HCT116 (cell line): ENCODE measurements around the gene NCOA1. TPM values are rescaled to one million over a fixed set of nuclear protein-coding genes. Genes with fewer than 3 reads are reported as not detected.

Experiments used
- ATAC-seq: fragments of 200-7000 bp; cut with Tn5 transposase; 2 replicates; pipeline ENCODE4 v1.9.1; 2020; ENCODE audit warnings: mild to moderate bottlenecking, moderate library complexity
- BruUV-seq: library from RNA; stranded (reverse); fragments of 400-500 nt; replicated peaks from 2 replicates; lab custom pipeline; 2021; lab: Mats Ljungman, UMichigan
- CTCF ChIA-PET: fragments of 300-600 bp; sonication (Branson Sonifier 250); formaldehyde crosslinking; loops from one replicate; lab custom pipeline; 2021; ENCODE audit warnings: antibody characterized with exemption; lab: Charles Lee
- POLR2A ChIA-PET: fragments of 300-600, 350-600 bp; sonication (Branson Sonifier 250); formaldehyde crosslinking; loops from one replicate; lab custom pipeline; 2021; ENCODE audit warnings: antibody characterized with exemption; lab: Charles Lee
- RAD21 ChIA-PET, 2 experiments: fragments of 300-600 bp; sonication (Branson Sonifier 250); formaldehyde crosslinking; loops; one replicate each; lab custom pipeline; 2023; ENCODE audit warnings: low total read pairs in 2 of 2; ENCODE audit not compliant: uncharacterized antibody in 2 of 2, unreplicated experiment in 2 of 2, low non-redundant PET in 1 of 2; lab: Charles Lee
- DNase-seq: peaks from one replicate; pipeline ENCODE4 v3.0.0-alpha.2; 2010; ENCODE audit warnings: low read depth, low spot score
- H2AFZ ChIP-seq: fragments of 200-600 bp; shearing (Covaris generic), sonication (generic); 2 replicates; pipeline ENCODE4 v1.6.1; 2017; ENCODE audit warnings: low read depth, mixed run types, mixed read lengths, antibody characterized with exemption, low read length; ENCODE audit not compliant: poor library complexity, severe bottlenecking
- H3K27ac ChIP-seq: 2 replicates; pipeline ENCODE4 v1.5.1; 2012; ENCODE audit warnings: low read depth, low read length
- H3K27me3 ChIP-seq: fragments of 200-600 bp; sonication (generic); 2 replicates; pipeline ENCODE4 v1.6.1; 2016; ENCODE audit warnings: mixed run types, low read length, mixed read lengths; ENCODE audit not compliant: insufficient read depth
- H3K36me3 ChIP-seq, 2 experiments: fragments of 200-500 bp in 1 of 2; fragments of 200-600 bp in 1 of 2; sonication (Bioruptor generic) in 1 of 2; sonication (generic) in 1 of 2; 2 replicates each; pipeline versions ENCODE4 v1.5.1 to v1.6.1; 2014 to 2016; ENCODE audit warnings: low read length in 2 of 2, inconsistent platforms in 1 of 2, mixed read lengths in 1 of 2, mixed run types in 1 of 2; ENCODE audit not compliant: insufficient read depth in 2 of 2, control insufficient read depth in 1 of 2
- H3K4me1 ChIP-seq, 2 experiments: fragments of 200-600 bp in 1 of 2; sonication (generic) in 1 of 2; 2 replicates each; pipeline versions ENCODE4 v1.5.1 to v1.6.1; 2012 to 2017; ENCODE audit warnings: low read length in 2 of 2, inconsistent platforms in 1 of 2, mild to moderate bottlenecking in 1 of 2, mixed read lengths in 1 of 2, mixed run types in 1 of 2, moderate library complexity in 1 of 2; ENCODE audit not compliant: insufficient read depth in 2 of 2, control insufficient read depth in 1 of 2
- H3K4me2 ChIP-seq: fragments of 200-600 bp; sonication (generic); 2 replicates; pipeline ENCODE4 v1.6.1; 2017; ENCODE audit warnings: mixed run types, low read length, mixed read lengths
- H3K4me3 ChIP-seq, 2 experiments: fragments of 200-600 bp in 1 of 2; sonication (generic) in 1 of 2; replicated peaks in 1 of 2; 2 replicates each; pipeline ENCODE4 v1.5.1; 2011 to 2016; ENCODE audit warnings: low read length in 2 of 2, control low read depth in 1 of 2, low read depth in 1 of 2, mild to moderate bottlenecking in 1 of 2, mixed read lengths in 1 of 2, mixed run types in 1 of 2
- H3K79me2 ChIP-seq: fragments of 200-600 bp; sonication (generic); 2 replicates; pipeline ENCODE4 v1.6.1; 2017; ENCODE audit warnings: mild to moderate bottlenecking, mixed run types, low read length, moderate library complexity, mixed read lengths; ENCODE audit not compliant: insufficient read depth
- H3K9ac ChIP-seq: fragments of 200-600 bp; sonication (generic); 2 replicates; pipeline ENCODE4 v1.6.1; 2016; ENCODE audit warnings: low read length, mixed read lengths
- H3K9me2 ChIP-seq: fragments of 200-600 bp; sonication (generic), shearing (Covaris generic); 2 replicates; pipeline ENCODE4 v1.6.1; 2017; ENCODE audit warnings: mixed run types, mild to moderate bottlenecking, moderate library complexity; ENCODE audit not compliant: insufficient read depth
- H3K9me3 ChIP-seq, 2 experiments: fragments of 200-500 bp in 1 of 2; fragments of 200-600 bp in 1 of 2; sonication (Bioruptor generic) in 1 of 2; sonication (generic) in 1 of 2; 2 replicates each; pipeline ENCODE4 v1.6.1; 2014 to 2017; ENCODE audit warnings: low read length in 2 of 2, mixed read lengths in 2 of 2, inconsistent platforms in 1 of 2, low read depth in 1 of 2, mild to moderate bottlenecking in 1 of 2, mixed run types in 1 of 2, moderate library complexity in 1 of 2; ENCODE audit not compliant: control insufficient read depth in 1 of 2, insufficient read depth in 1 of 2
- H4K20me1 ChIP-seq: fragments of 200-600 bp; sonication (generic), shearing (Covaris generic); 2 replicates; pipeline ENCODE4 v1.6.1; 2017; ENCODE audit warnings: mixed run types, mild to moderate bottlenecking, moderate library complexity; ENCODE audit not compliant: insufficient read depth
- CBX3 ChIP-seq: IDR thresholded peaks from 2 replicates; pipeline ENCODE4 v1.6.1; 2012; ENCODE audit warnings: low read depth
- CEBPB ChIP-seq: IDR thresholded peaks from 2 replicates; pipeline ENCODE4 v1.6.1; 2012; ENCODE audit warnings: low read depth
- CTCF ChIP-seq, 3 experiments: fragments of 200-600 bp in 1 of 3; sonication (generic) in 1 of 3; IDR thresholded peaks in 2 of 3; conservative IDR thresholded peaks in 1 of 3; 2 replicates each; pipeline ENCODE4 v1.5.1; 2012 to 2017; ENCODE audit warnings: low read depth in 2 of 3, low read length in 2 of 3, antibody characterized with exemption in 1 of 3, borderline replicate concordance in 1 of 3, control low read depth in 1 of 3, mild to moderate bottlenecking in 1 of 3, mixed read lengths in 1 of 3, mixed run types in 1 of 3, moderate library complexity in 1 of 3; ENCODE audit not compliant: insufficient read depth in 1 of 3
- EGR1 ChIP-seq: IDR thresholded peaks from 2 replicates; pipeline ENCODE4 v1.6.1; 2012; ENCODE audit warnings: low read depth
- ELF1 ChIP-seq: IDR thresholded peaks from 2 replicates; pipeline ENCODE4 v1.6.1; 2012; ENCODE audit warnings: low read depth, borderline replicate concordance
- EZH2 ChIP-seq: fragments of 200-600 bp; sonication (generic); IDR thresholded peaks from 2 replicates; pipeline ENCODE4 v1.6.1; 2017; ENCODE audit warnings: antibody characterized with exemption, mixed run types
- EZH2phosphoT487 ChIP-seq: fragments of 200-600 bp; IDR thresholded peaks from 2 replicates; pipeline ENCODE4 v1.6.1; 2018; ENCODE audit warnings: antibody characterized with exemption, borderline replicate concordance
- FOSL1 ChIP-seq: IDR thresholded peaks from 2 replicates; pipeline ENCODE4 v1.6.1; 2012; ENCODE audit warnings: low read depth
- JUND ChIP-seq: IDR thresholded peaks from 2 replicates; pipeline ENCODE4 v1.6.1; 2012
- MAX ChIP-seq: IDR thresholded peaks from 2 replicates; pipeline ENCODE4 v1.6.1; 2012
- POLR2A ChIP-seq: IDR thresholded peaks from 2 replicates; pipeline ENCODE4 v1.7.0; 2011; ENCODE audit warnings: borderline replicate concordance; ENCODE audit not compliant: insufficient read depth, insufficient read length; ENCODE audit errors: extremely low read depth
- RAD21 ChIP-seq: IDR thresholded peaks from 2 replicates; pipeline ENCODE4 v1.6.1; 2012; ENCODE audit warnings: low read depth, mild to moderate bottlenecking
- SP1 ChIP-seq: IDR thresholded peaks from 2 replicates; pipeline ENCODE4 v1.6.1; 2012; ENCODE audit warnings: low read depth
- TCF7L2 ChIP-seq: IDR thresholded peaks from 2 replicates; pipeline ENCODE4 v1.7.0; 2011; ENCODE audit warnings: borderline replicate concordance, inconsistent platforms; ENCODE audit not compliant: insufficient read depth, insufficient read length; ENCODE audit errors: extremely low read depth
- YY1 ChIP-seq: IDR thresholded peaks from 2 replicates; pipeline ENCODE4 v1.6.1; 2011; ENCODE audit warnings: low read length, low read depth, moderate library complexity, mild to moderate bottlenecking; ENCODE audit not compliant: insufficient replicate concordance; ENCODE audit errors: extremely low read depth
- ZBTB33 ChIP-seq: IDR thresholded peaks from 2 replicates; pipeline ENCODE4 v1.6.1; 2011; ENCODE audit warnings: mild to moderate bottlenecking, low read length, moderate library complexity; ENCODE audit not compliant: insufficient replicate concordance; ENCODE audit errors: extremely low read depth
- ZFX ChIP-seq: fragments of 450-650 bp; IDR thresholded peaks from 2 replicates; pipeline ENCODE4 v1.6.1; 2017
- intact Hi-C: fragments of 100-400 bp; cut with micrococcal nuclease; formaldehyde crosslinking; loops from 2 replicates; pipeline ENCODE4 v1.10.0; 2022
- total RNA-seq: library from RNA; stranded (reverse); gene quantifications from one replicate; pipeline ENCODE4 v1.2.1, GENCODE V29; 2021; ENCODE audit not compliant: unreplicated experiment

Gene NCOA1
- total RNA-seq, 1 experiment from 2014 or later, result 10.4 TPM

GRCh38 chr2:24644032-24644431 lies 153.0 kb downstream of the NCOA1 start:
- Histone ChIP-seq H3K9me3 (no peaks in the 10 kb centered on the region), H3K4me1 (no peaks in the 10 kb centered on the region), H3K4me3 (no peak overlapping the region), H2AFZ (no peak overlapping the region), H3K9ac (no peak overlapping the region), H3K27ac (no peak overlapping the region), H3K9me2 (no peaks in the 10 kb centered on the region), H3K36me3 (no peaks in the 10 kb centered on the region), H3K4me2 (no peak overlapping the region), H4K20me1 (no peaks in the 10 kb centered on the region; the same call in 1 of the 2 replicates), H3K27me3 (no peaks in the 10 kb centered on the region), H3K79me2 (no peaks in the 10 kb centered on the region)
- ChIA-PET POLR2A (no interaction called here), CTCF (no interaction called here), RAD21 (no interaction called here)
- no TSS peak for BruUV-seq
- intact Hi-C loops, result no loop called here
- no peak for DNase-seq
- no peak for TF ChIP-seq JUND
- no peak for TF ChIP-seq FOSL1
- no peak for TF ChIP-seq POLR2A
- no peak for TF ChIP-seq CBX3
- TF ChIP-seq MAX, result no peak
- TF ChIP-seq EZH2phosphoT487, result no peak
- TF ChIP-seq EGR1, result no peak
- TF ChIP-seq ZBTB33, result no peak
- no peak for TF ChIP-seq YY1
- no peak for TF ChIP-seq CTCF (IDR thresholded peaks at IDR 0.05 in 2 of 3, conservative IDR thresholded peaks at IDR 0.05 in 1 of 3; ENCODE audit: borderline replicate concordance in 1 of 3, insufficient read depth in 1 of 3, low read depth in 2 of 3, low read length in 2 of 3)
- TF ChIP-seq ZFX, result no peak
- no peak for TF ChIP-seq CEBPB
- no peak for TF ChIP-seq SP1
- TF ChIP-seq TCF7L2, result no peak
- TF ChIP-seq RAD21, result no peak
- no peak for TF ChIP-seq EZH2
- no peak for TF ChIP-seq ELF1
- ATAC-seq, result no peak
